B cell (primary cell): Measurements from ENCODE around the gene LGALS7. TPM values are rescaled to one million over a fixed set of nuclear protein-coding genes. Genes with fewer than 3 reads are reported as not detected.

Experiments
- ATAC-seq: fragments of 200-7000 bp; cut with Tn5 transposase; one replicate; pipeline ENCODE4 v1.10.0; 2021; ENCODE audit warnings: low read depth, mild to moderate bottlenecking, moderate number of reproducible peaks, moderate library complexity
- CTCF ChIA-PET: fragments of 350-600 bp; sonication (Branson Sonifier 250); formaldehyde crosslinking; loops from one replicate; lab custom pipeline; 2021; ENCODE audit warnings: antibody characterized with exemption, inconsistent platforms; lab: Charles Lee
- POLR2A ChIA-PET: fragments of 350-600 bp; sonication (Branson Sonifier 250); formaldehyde crosslinking; loops from one replicate; lab custom pipeline; 2021; ENCODE audit warnings: antibody characterized with exemption; lab: Charles Lee
- DNase-seq: peaks from one replicate; pipeline ENCODE4 v3.0.0; 2013
- H2AFZ ChIP-seq: 2 replicates; pipeline ENCODE4 v1.6.1; 2012; ENCODE audit warnings: mild to moderate bottlenecking, low read depth, low read length; ENCODE audit not compliant: insufficient read depth, poor library complexity, severe bottlenecking
- H3K27ac ChIP-seq, 2 donors: 1 replicate in 1 of 2; 2 replicates in 1 of 2; pipeline ENCODE4 v1.5.1; 2012 to 2013; ENCODE audit warnings: low read length in 2 of 2, mild to moderate bottlenecking in 2 of 2, moderate library complexity in 1 of 2
- H3K27me3 ChIP-seq, 4 experiments: fragments of 200-600 bp in 1 of 4; sonication (generic) in 1 of 4; replicated peaks in 1 of 4; 1 replicate in 2 of 4; 2 replicates in 2 of 4; pipeline versions ENCODE4 v1.6.1 to v1.7.0; 2013 to 2016; ENCODE audit warnings: low read length in 3 of 4, mild to moderate bottlenecking in 2 of 4, mixed read lengths in 1 of 4, moderate library complexity in 1 of 4; ENCODE audit not compliant: insufficient read depth in 4 of 4, control insufficient read depth in 3 of 4; ENCODE audit errors: control extremely low read depth in 1 of 4
- H3K36me3 ChIP-seq, 2 experiments: replicated peaks in 1 of 2; 1 replicate in 1 of 2; 2 replicates in 1 of 2; pipeline versions ENCODE4 v1.6.1 to v1.7.1; 2013; ENCODE audit warnings: low read length in 1 of 2; ENCODE audit not compliant: insufficient read depth in 2 of 2, control insufficient read depth in 1 of 2; ENCODE audit errors: control extremely low read depth in 1 of 2, extremely low read depth in 1 of 2
- H3K4me1 ChIP-seq, 2 donors: fragments of 200-600 bp in 1 of 2; sonication (generic) in 1 of 2; 1 replicate in 1 of 2; 2 replicates in 1 of 2; pipeline versions ENCODE4 v1.5.1 to v1.6.1; 2013 to 2017; ENCODE audit warnings: low read length in 2 of 2; ENCODE audit not compliant: control insufficient read depth in 2 of 2, insufficient read depth in 2 of 2
- H3K4me2 ChIP-seq: replicated peaks from 2 replicates; pipeline ENCODE3; 2012; ENCODE audit warnings: mild to moderate bottlenecking, low read depth, low read length; ENCODE audit not compliant: poor library complexity, severe bottlenecking
- H3K4me3 ChIP-seq, 5 experiments: fragments of 200-600 bp in 1 of 5; sonication (generic) in 1 of 5; 1 replicate in 3 of 5; 2 replicates in 2 of 5; pipeline versions ENCODE4 v1.5.1 to v1.7.0; 2011 to 2016; ENCODE audit warnings: low read length in 4 of 5, mild to moderate bottlenecking in 4 of 5, low read depth in 2 of 5, control low read depth in 1 of 5, moderate library complexity in 1 of 5; ENCODE audit not compliant: insufficient read depth in 1 of 5; ENCODE audit errors: control extremely low read depth in 1 of 5, extremely low read depth in 1 of 5
- H3K79me2 ChIP-seq: fragments of 200-600 bp; sonication (generic); one replicate; pipeline ENCODE4 v1.6.0; 2016; ENCODE audit warnings: low read length; ENCODE audit not compliant: control insufficient read depth, insufficient read depth
- H3K9ac ChIP-seq: fragments of 200-600 bp; sonication (generic); 2 replicates; pipeline ENCODE4 v1.6.1; 2017; ENCODE audit warnings: mild to moderate bottlenecking, low read length, moderate library complexity
- H3K9me3 ChIP-seq, 3 donors: one replicate each; pipeline versions ENCODE4 v1.6.1 to v1.7.1; 2013; ENCODE audit warnings: low read length in 2 of 3; ENCODE audit not compliant: control insufficient read depth in 2 of 3, insufficient read depth in 1 of 3; ENCODE audit errors: control extremely low read depth in 1 of 3
- H4K20me1 ChIP-seq: 2 replicates; pipeline ENCODE4 v1.6.0; 2012; ENCODE audit warnings: mild to moderate bottlenecking, low read length; ENCODE audit not compliant: insufficient read depth, control insufficient read depth, poor library complexity, severe bottlenecking
- H3K27ac Mint-ChIP-seq: one replicate; pipeline ENCODE4 v1.8.0; 2021; ENCODE audit warnings: mixed read lengths
- H3K27me3 Mint-ChIP-seq: one replicate; pipeline ENCODE4 v1.8.0; 2021; ENCODE audit warnings: mixed read lengths
- H3K4me1 Mint-ChIP-seq: one replicate; pipeline ENCODE4 v1.8.0; 2021; ENCODE audit warnings: mixed read lengths
- H3K4me3 Mint-ChIP-seq: one replicate; pipeline ENCODE4 v1.8.0; 2021; ENCODE audit warnings: mixed read lengths
- H3K9me3 Mint-ChIP-seq: one replicate; pipeline ENCODE4 v1.8.0; 2022; ENCODE audit warnings: mixed read lengths; ENCODE audit not compliant: insufficient read depth
- CTCF ChIP-seq: fragments of 200-600 bp; IDR thresholded peaks from one replicate; pipeline ENCODE4 v1.8.0; 2022; ENCODE audit warnings: antibody characterized with exemption, mild to moderate bottlenecking
- EZH2 ChIP-seq: IDR thresholded peaks from 2 replicates; pipeline ENCODE4 v1.6.1; 2012; ENCODE audit warnings: borderline replicate concordance, low read depth, mild to moderate bottlenecking, moderate library complexity, low read length; ENCODE audit not compliant: insufficient read depth, poor library complexity, severe bottlenecking
- WGBS: methylation state at CpG from one replicate; pipeline ENCODE4 v1.1.5; 2013; ENCODE audit warnings: missing lambda C conversion rate; ENCODE audit not compliant: insufficient coverage; 5-methylcytosine and 5-hydroxymethylcytosine counted together
- intact Hi-C: fragments of 100-400 bp; cut with micrococcal nuclease; formaldehyde crosslinking; loops from one replicate; pipeline ENCODE4 v1.10.0; 2022
- polyA plus RNA-seq: library from polyadenylated mRNA; depleted of rRNA; stranded (reverse); fragments of >200 nt; gene quantifications from 2 replicates; pipeline ENCODE4 v1.2.3, GENCODE V29; 2012
- total RNA-seq, 2 donors: library from RNA; stranded (reverse); fragments of 120-200 nt in 1 of 2; gene quantifications; 1 replicate in 1 of 2; 2 replicates in 1 of 2; pipeline versions ENCODE4 v1.2.3 to v1.2.4, GENCODE V29; 2013 to 2022

Gene LGALS7
- total and polyA plus RNA-seq, 2 donors (not counting 1 experiment from before 2014, with no cell fraction given) = not detected

- ChIA-PET POLR2A (interaction anchor here (0.6 to 0.7 kb wide), 2 partner anchors 68 to 353 kb away, joined by 3 to 7 read pairs; no protein-coding TSS in a partner anchor), CTCF (no interaction called here)
- Histone ChIP-seq H3K27me3 (no peaks in the 10 kb centered on the region), H3K9ac (no peak overlapping the region), H3K4me3 (no peak overlapping the region), H3K79me2 (no peaks in the 10 kb centered on the region), H3K4me2 (no peak overlapping the region), H4K20me1 (no peaks in the 10 kb centered on the region), H3K9me3 (peaks cover 0 to 8% (median 0%) of the 10 kb centered on the region in 3 donors), H2AFZ (no peak overlapping the region), H3K27ac (no peak overlapping the region), H3K4me1 (peaks cover 0 to 8% of the 10 kb centered on the region in 2 donors), H3K36me3 (no peaks in the 10 kb centered on the region)
- Mint-ChIP-seq H3K9me3 (no peaks in the 10 kb centered on the region), H3K4me1 (peaks cover 9% of the 10 kb centered on the region), H3K4me3 (no peak overlapping the region), H3K27me3 (no peaks in the 10 kb centered on the region), H3K27ac (no peak overlapping the region)
- no peak for DNase-seq
- intact Hi-C loops = no loop called here
- ATAC-seq = no peak
- TF ChIP-seq CTCF (no peak), EZH2 (no peak)
- 90% methylated on average over 6 of the region's 6 CpGs for WGBS
Observed at GRCh38 chr19:38742906-38743305, 30.4 kb downstream of the LGALS7 start.

- peaks cover 0 to 8% (median 0%) of the 10 kb centered on the region in 3 donors for H3K9me3 ChIP-seq
- H3K27me3 Mint-ChIP-seq = no peaks in the 10 kb centered on the region
- CTCF ChIA-PET = no interaction called here
- no peak overlapping the region for H3K27ac Mint-ChIP-seq
- no peak overlapping the region for H3K9ac ChIP-seq
- 100% methylated on average over 8 of the region's 9 CpGs for WGBS
- H3K4me2 ChIP-seq = no peak overlapping the region
- no peak overlapping the region for H3K27ac ChIP-seq
- H3K36me3 ChIP-seq = no peaks in the 10 kb centered on the region
- H3K4me1 ChIP-seq = peaks cover 4 to 14% of the 10 kb centered on the region in 2 donors
- no peaks in the 10 kb centered on the region for H3K9me3 Mint-ChIP-seq
- H3K79me2 ChIP-seq = no peaks in the 10 kb centered on the region
- no peak for TF ChIP-seq EZH2
- TF ChIP-seq CTCF = no peak
- DNase-seq (no peak), ATAC-seq (no peak)
- intact Hi-C loops = no loop called here
- no peaks in the 10 kb centered on the region for H3K27me3 ChIP-seq
- H2AFZ ChIP-seq = no peak overlapping the region
- POLR2A ChIA-PET = interaction anchor here (0.6 to 0.9 kb wide), 3 partner anchors 27 to 352 kb away, joined by 3 to 7 read pairs (median 3); no protein-coding TSS in a partner anchor
- no peak overlapping the region for H3K4me3 Mint-ChIP-seq
- no peak overlapping the region for H3K4me3 ChIP-seq
- no peaks in the 10 kb centered on the region for H4K20me1 ChIP-seq
- peaks cover 14% of the 10 kb centered on the region for H3K4me1 Mint-ChIP-seq
Observed at GRCh38 chr19:38742296-38742695, 31.0 kb downstream of the LGALS7 start.
